A673 (cell line): ENCODE measurements around the gene OVCA2. TPM values are rescaled to one million over a fixed set of nuclear protein-coding genes. Genes with fewer than 3 reads are reported as not detected.
A peak's percentile ranks its signal among the peaks of the same experiment; 100 is the strongest.

Experiments used
- BruUV-seq: library from RNA; stranded (reverse); fragments of 400-500 nt; replicated peaks from 2 replicates; lab custom pipeline; 2021; lab: Mats Ljungman, UMichigan
- CTCF ChIA-PET: fragments of 300-600 bp; sonication (Branson Sonifier 250); formaldehyde crosslinking; loops from one replicate; lab custom pipeline; 2022; ENCODE audit warnings: antibody characterized with exemption; lab: Charles Lee
- POLR2A ChIA-PET: fragments of 300-600 bp; sonication (Branson Sonifier 250); formaldehyde crosslinking; loops from one replicate; lab custom pipeline; 2022; ENCODE audit warnings: antibody characterized with exemption; ENCODE audit not compliant: low non-redundant PET; lab: Charles Lee
- DNase-seq: peaks from one replicate; pipeline ENCODE4 v3.0.0-alpha.2; 2015; ENCODE audit warnings: low spot score
- H3K27ac ChIP-seq: fragments of 200-600 bp; sonication (generic); 2 replicates; pipeline ENCODE4 v1.5.1; 2016; ENCODE audit warnings: mixed run types, low read depth, mild to moderate bottlenecking, mixed read lengths, antibody characterized with exemption, low read length; ENCODE audit not compliant: poor library complexity, severe bottlenecking
- H3K27me3 ChIP-seq: fragments of 200-600 bp; sonication (generic); replicated peaks from 2 replicates; pipeline ENCODE4 v1.6.1; 2017; ENCODE audit warnings: mixed run types, low read depth, mild to moderate bottlenecking, mixed read lengths, antibody characterized with exemption, low read length; ENCODE audit not compliant: insufficient read depth, poor library complexity
- H3K36me3 ChIP-seq: fragments of 200-600 bp; sonication (generic); 2 replicates; pipeline ENCODE4 v1.6.1; 2016; ENCODE audit warnings: mixed run types, mild to moderate bottlenecking, mixed read lengths, antibody characterized with exemption, low read length; ENCODE audit not compliant: insufficient read depth, poor library complexity, severe bottlenecking
- H3K4me1 ChIP-seq: fragments of 200-600 bp; sonication (generic); 2 replicates; pipeline ENCODE4 v1.6.1; 2017; ENCODE audit warnings: mixed run types, mild to moderate bottlenecking, mixed read lengths, antibody characterized with exemption, low read length; ENCODE audit not compliant: insufficient read depth, poor library complexity, severe bottlenecking
- H3K4me3 ChIP-seq: fragments of 200-600 bp; sonication (generic); 2 replicates; pipeline ENCODE4 v1.5.1; 2016; ENCODE audit warnings: low read depth, mixed run types, mild to moderate bottlenecking, mixed read lengths, low read length; ENCODE audit not compliant: poor library complexity, severe bottlenecking
- H3K9me3 ChIP-seq: fragments of 200-600 bp; sonication (generic); 2 replicates; pipeline ENCODE4 v1.6.1; 2016; ENCODE audit warnings: mixed run types, low read depth, mild to moderate bottlenecking, mixed read lengths, antibody characterized with exemption, low read length; ENCODE audit not compliant: poor library complexity, severe bottlenecking
- CTCF ChIP-seq: fragments of 300-800, 200-600 bp; sonication (generic); conservative IDR thresholded peaks from 2 replicates; pipeline ENCODE4 v1.5.1; 2017; ENCODE audit warnings: low read depth, mild to moderate bottlenecking, antibody characterized with exemption, low read length, moderate library complexity, mixed read lengths
- EZH2 ChIP-seq: fragments of 200-600 bp; sonication (generic); IDR thresholded peaks from 2 replicates; pipeline ENCODE4 v1.6.1; 2017; ENCODE audit warnings: borderline replicate concordance, low read depth, mild to moderate bottlenecking, mixed read lengths, antibody characterized with exemption, low read length; ENCODE audit not compliant: poor library complexity, severe bottlenecking
- intact Hi-C: fragments of 100-400 bp; cut with micrococcal nuclease; formaldehyde crosslinking; loops from one replicate; pipeline ENCODE4 v1.10.0; 2022; ENCODE audit not compliant: unreplicated experiment
- total RNA-seq: library from RNA; stranded (reverse); gene quantifications from 2 replicates; pipeline ENCODE4 v1.2.3, GENCODE V29; 2021

The OVCA2 gene
- total RNA-seq, 1 experiment from 2014 or later: 30.7 TPM

GRCh38 chr17:2024572-2025219 is 17.1 kb upstream of the OVCA2 start:
- intact Hi-C loops: loop anchor here (1.0 kb wide), 1 partner anchor 116 kb away; no protein-coding TSS in a partner anchor
- Histone ChIP-seq H3K4me1 (peaks cover 40% of the 10 kb centered on the region), H3K9me3 (no peaks in the 10 kb centered on the region), H3K4me3 (peak overlapping the region; percentile 67), H3K36me3 (no peaks in the 10 kb centered on the region), H3K27me3 (peaks cover 13% of the 10 kb centered on the region), H3K27ac (no peak overlapping the region)
- DNase-seq: no peak
- ChIA-PET CTCF (interaction anchor here (0.9 to 1.8 kb wide), 2 partner anchors 10 to 116 kb away, joined by 3 to 20 read pairs; no protein-coding TSS in a partner anchor), POLR2A (no interaction called here)
- TF ChIP-seq CTCF: no peak
- TF ChIP-seq EZH2: no peak
- BruUV-seq: no TSS peak

DNA sequence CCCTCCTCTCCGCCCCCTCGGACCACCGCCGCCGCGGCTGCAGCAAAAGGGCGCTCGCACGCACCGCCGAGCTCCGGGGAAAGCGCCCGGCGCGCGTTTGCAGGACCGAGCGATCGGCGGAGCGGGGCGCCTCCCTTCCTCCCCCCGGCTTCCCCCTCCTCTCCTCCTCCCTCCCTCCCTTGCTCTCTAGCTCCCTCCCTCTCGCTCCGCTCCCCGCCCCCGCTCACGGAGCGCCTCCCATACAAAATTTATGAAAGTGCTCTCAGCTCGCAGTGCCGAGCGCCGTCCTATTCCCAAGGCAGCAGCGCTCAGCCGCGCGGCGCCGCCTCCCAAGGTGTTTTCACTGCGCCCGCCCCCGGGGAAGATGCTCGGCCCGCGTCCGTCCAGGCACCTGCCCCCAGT is 16.6 kb upstream of the OVCA2 start, which contains the start of gene RTN4RL1:
RTN4RL1 (minus strand) TSS at position 115 of the 402 bp plus-strand sequence. CDS start 469 bp downstream, outside the sequence.
- Histone ChIP-seq H3K9me3 (no peaks in the 10 kb centered on the region), H3K27me3 (peaks cover 13% of the 10 kb centered on the region), H3K4me1 (peaks cover 41% of the 10 kb centered on the region), H3K27ac (no peak within 1 kb of the TSS), H3K36me3 (no peaks in the 10 kb centered on the region), H3K4me3 (peak within 1 kb of the TSS; percentile 67)
- BruUV-seq: no TSS peak
- intact Hi-C loops: loop anchor here (1.0 kb wide), 1 partner anchor 117 kb away; no protein-coding TSS in a partner anchor
- POLR2A ChIA-PET: no interaction called here
- TF ChIP-seq CTCF (no peak), EZH2 (no peak)
- peak; percentile 94 for DNase-seq
- CTCF ChIA-PET: interaction anchor here (0.6 to 1.8 kb wide), 4 partner anchors 10 to 374 kb away, joined by 3 to 20 read pairs (median 3); no protein-coding TSS in a partner anchor

DNA sequence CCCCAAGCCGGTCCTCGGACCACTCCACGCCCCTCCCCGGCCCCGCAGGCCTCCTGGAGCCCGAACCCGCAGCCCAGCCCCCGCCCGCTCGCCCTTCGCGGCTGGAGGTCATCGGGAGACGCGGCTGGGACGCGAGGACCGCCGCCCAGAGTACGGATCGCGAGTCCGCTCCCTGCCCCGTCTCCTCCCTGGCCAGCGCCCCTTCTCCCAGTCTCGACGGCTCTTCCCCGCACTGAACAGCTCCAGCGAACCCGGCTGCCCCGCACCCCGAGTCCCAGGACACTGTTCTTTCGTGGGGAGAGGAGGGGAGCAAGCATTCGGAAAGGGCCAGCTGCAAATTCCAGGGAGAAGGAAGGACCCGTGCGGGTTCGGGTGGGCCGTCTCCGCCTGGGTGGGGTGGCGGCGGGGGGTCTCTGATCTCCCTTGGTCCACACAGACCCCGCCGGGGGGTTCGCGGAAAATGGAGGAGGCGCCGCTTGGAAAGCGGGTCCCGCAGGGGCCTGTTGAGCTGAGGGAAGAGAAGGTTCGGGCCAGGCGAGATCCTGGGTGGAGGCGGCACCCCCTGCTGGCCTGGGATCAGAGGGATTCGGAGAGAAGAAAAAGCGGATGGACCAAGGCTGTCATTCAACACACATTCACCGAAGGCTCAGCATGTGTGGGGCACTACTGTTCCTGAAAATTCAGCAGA is 16.1 kb upstream of the OVCA2 start:
- H3K4me1 ChIP-seq: peaks cover 43% of the 10 kb centered on the region
- ChIA-PET POLR2A (no interaction called here), CTCF (interaction anchor here (0.6 to 1.8 kb wide), 6 partner anchors 9 to 377 kb away, joined by 3 to 20 read pairs (median 3); no protein-coding TSS in a partner anchor)
- peak; percentile 63 for TF ChIP-seq CTCF
- no peak for TF ChIP-seq EZH2
- no peaks in the 10 kb centered on the region for H3K36me3 ChIP-seq
- peaks cover 13% of the 10 kb centered on the region for H3K27me3 ChIP-seq
- H3K9me3 ChIP-seq: no peaks in the 10 kb centered on the region
- DNase-seq: peak; percentile 72
- H3K27ac ChIP-seq: no peak overlapping the region
- intact Hi-C loops: loop anchor here (1.0 kb wide), 1 partner anchor 117 kb away; no protein-coding TSS in a partner anchor
- BruUV-seq: no TSS peak
- peak overlapping the region; percentile 67 for H3K4me3 ChIP-seq
